ENCODE measurements around the gene DSTYK.
A peak's percentile ranks its signal among the peaks of the same experiment; 100 is the strongest.

The DSTYK gene

DNA sequence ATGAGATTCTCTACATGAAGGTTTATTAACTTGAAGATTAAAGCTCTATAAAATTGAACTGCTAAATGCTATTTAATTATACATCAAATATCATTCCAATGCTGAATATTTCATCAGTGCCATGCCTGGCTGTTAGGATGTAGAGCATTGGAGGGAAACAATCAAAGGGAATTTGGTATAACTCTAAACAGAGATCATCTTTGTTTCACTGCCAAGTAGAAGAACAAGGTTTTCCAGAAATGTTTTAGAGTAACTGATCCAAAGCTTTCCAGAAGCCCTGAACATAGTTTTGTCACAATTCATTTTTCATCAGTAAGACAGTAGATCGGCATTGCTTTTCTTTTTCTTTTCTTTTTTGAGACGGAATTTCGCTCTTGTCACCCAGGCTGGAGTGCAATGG, 5.9 kb upstream of the DSTYK start:
- no peak for DNase-seq (ENCODE audit: low read depth)

GRCh38 chr1:205216588-205216987, 5.1 kb upstream of the DSTYK start:
- DNase-seq (ENCODE audit: low read depth): no peak

- DNase-seq (ENCODE audit: low read depth): no peak
Measured at GRCh38 chr1:205214756-205215155, 3.3 kb upstream of the DSTYK start.

- no peak for DNase-seq (ENCODE audit: low read depth)
Measured at GRCh38 chr1:205211839-205212536, 486 bp upstream of the DSTYK start.

GRCh38 chr1:205210756-205211168, 740 bp downstream of the DSTYK start:
- peak; percentile 35 for DNase-seq (ENCODE audit: low read depth)

DNA sequence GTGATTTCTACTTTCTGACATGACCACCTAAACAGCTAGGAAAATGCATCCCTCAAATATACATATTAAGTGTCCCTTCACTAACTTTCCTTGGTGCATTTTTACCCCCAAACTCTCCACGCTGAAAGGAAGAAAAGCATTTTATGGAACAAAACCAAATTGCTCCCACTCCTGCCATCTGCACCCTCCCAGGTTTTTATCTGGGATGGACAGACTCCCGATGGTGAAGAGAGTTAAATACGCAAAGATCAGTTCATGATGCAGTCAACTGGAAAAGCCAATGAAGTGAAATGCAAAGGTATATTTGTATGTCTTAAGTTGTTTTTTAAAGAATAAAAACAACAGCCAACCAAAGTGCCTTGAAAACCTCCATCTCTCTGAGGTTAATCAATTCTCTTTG, 2.7 kb downstream of the DSTYK start:
- no peak for DNase-seq (ENCODE audit: low read depth)

GRCh38 chr1:205205055-205205454, 6.4 kb downstream of the DSTYK start:
- peak; percentile 16 for DNase-seq (ENCODE audit: low read depth)

- DNase-seq (ENCODE audit: low read depth): peak; percentile 64
Measured at GRCh38 chr1:205204552-205204951, 7.0 kb downstream of the DSTYK start.

DNA sequence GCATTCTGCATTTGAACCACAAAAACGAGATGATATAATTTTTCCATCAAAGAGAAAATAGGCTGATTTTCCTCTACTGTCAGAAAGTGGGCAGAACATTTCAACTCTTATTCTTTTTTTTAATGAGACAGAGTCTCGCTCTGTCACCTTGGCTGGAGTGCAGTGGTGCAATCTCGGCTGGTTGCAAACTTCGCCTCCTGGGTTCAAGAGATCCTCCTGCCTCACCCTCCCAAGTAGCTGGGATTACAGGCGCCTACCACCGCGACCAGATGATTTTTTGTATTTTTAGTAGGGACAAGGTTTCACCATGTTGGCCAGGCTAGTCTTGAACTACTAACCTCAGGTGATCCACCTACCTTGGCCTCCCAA, 11.6 kb downstream of the DSTYK start:
- no peak for DNase-seq (ENCODE audit: low read depth)

DNA sequence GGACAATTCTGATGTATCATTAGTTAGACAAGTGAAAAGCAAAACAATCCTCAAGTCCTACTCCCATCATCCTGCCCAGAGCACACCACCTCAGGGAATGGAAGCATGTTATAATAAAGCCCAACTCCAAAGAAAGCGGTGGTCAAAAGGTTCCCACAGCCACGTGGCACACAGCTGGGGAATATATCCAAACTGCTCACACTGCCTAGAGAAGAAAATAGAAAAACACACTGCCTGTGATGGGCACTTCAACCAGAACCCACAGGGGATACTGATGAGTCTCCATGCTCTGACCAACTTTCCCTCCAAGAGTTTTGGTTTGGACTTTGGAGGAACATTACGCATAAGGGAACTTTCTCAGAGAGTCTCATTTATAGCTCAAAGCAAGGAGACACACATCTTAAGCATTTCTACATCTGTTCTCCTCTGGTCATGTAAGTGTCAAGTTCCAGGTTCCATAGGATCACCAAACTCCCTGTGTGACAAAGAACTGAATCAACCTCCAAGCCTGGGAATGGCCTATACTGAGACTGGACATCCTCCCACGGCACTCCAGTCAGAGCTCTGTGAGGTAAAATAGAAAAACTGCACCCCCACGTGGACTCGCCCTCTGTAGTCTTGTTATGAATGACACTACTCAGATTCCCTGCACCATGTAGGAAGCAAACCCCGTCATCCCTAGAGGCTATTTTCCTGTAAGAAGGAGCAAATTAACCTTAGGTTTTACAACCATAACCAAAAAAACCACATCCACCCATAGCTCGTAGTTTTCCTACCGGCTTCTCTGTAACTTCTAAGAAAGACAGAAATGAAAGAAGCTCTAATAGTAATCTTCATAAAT, 12.2 kb downstream of the DSTYK start:
- peak; percentile 87 for DNase-seq (ENCODE audit: low read depth)

GRCh38 chr1:205192287-205192686, 19.2 kb downstream of the DSTYK start:
- no peak for DNase-seq (ENCODE audit: low read depth)

- DNase-seq (ENCODE audit: low read depth): no peak
Measured at GRCh38 chr1:205191622-205192021, 19.9 kb downstream of the DSTYK start.

DNA sequence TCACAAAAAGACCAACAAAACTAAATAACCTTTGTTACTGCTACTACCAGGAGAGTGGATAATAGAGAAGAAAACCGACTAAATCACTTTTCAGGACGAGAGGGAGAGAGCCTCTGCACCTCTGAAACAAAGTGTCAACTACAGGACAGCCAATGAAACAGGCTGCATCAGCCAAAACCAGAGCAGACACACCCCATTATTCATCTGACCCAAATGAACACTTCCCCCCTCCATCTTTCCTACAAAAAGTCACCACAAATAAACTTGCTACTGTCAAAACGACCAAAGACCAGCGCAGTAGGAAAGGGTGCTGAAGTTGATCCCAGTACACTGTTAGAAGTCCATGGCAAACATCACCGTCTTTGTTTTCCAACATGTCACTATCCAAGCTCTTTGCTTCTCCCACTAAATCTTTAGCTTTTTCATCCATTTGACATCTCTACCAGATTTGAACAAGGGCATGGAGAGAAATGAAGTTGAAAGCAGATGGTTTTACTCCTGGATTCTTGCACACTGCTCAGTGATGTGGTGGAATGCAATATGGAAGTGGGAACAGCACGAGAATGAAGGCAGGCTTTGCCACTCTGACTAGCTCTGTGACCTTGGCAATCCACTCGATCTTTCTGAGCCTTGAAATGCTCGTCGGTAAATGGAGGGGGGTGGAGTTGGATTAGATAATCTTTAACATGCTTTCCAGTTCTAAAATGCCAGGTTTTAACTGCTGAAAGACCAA, 20.5 kb downstream of the DSTYK start:
- DNase-seq (ENCODE audit: low read depth): peak; percentile 41

DNA sequence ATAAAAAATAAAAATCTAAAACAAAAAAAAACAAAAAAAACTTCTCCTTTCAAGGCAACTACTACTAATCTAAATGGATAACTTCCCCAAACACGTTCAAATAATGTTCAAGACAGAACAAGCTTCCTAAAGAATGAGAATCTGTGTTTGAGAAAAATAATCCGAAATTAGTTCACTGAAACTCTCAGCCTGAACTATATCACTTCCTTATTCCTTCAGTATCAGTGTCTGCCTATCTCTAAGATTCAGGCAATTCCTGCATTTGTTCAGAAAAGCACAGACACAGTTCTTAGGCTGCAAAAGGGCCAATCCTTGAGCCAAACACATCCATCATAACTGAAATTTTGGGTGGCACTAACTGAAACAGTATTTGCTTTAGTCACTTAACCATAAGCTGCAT, 22.4 kb downstream of the DSTYK start:
- DNase-seq (ENCODE audit: low read depth): no peak

GRCh38 chr1:205188596-205188995, 22.9 kb downstream of the DSTYK start:
- DNase-seq (ENCODE audit: low read depth): no peak

GRCh38 chr1:205188098-205188497, 23.4 kb downstream of the DSTYK start:
- DNase-seq (ENCODE audit: low read depth): no peak

DNA sequence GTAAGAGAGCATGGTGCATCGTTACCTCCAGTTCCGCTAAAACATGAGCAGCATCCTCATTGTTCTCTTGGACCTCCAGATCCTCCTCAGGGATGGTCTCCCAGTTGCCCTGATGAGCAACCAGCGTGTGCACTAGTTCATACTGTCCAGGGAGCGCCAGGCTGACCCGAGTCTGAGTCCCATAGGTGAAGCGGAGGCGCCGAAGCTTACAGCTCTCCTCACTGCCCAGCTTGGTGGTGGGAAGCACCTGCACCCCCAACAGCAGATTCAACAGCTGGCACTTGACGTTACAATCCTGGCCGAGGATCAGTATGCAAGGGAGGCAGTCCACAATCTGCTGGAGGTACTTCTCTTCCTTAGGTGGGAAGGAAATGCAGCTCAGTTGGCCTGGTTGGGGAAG, 24.1 kb downstream of the DSTYK start:
- no peak for DNase-seq (ENCODE audit: low read depth)

DNA sequence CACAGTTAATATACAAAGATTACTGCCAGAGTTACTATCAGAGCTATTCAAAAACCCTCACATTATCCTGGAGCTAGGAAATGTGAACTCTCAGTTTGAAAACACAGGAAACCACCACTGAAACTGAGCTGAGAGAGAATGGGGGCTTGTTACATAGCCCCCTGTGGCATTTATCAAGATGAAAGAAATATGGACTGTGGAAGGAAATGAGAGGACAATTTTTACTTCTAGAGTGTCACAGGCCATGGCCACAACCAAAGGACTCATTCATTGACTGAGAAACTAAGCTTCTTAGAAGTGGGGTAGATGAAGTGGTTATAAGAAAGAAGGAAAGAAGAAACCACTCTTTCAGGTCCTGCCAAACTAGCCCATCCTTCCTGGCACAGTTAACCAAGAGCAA, 25.3 kb downstream of the DSTYK start:
- DNase-seq (ENCODE audit: low read depth): no peak

- DNase-seq (ENCODE audit: low read depth): peak; percentile 35
Measured at GRCh38 chr1:205183676-205184335, 27.7 kb downstream of the DSTYK start.

DNA sequence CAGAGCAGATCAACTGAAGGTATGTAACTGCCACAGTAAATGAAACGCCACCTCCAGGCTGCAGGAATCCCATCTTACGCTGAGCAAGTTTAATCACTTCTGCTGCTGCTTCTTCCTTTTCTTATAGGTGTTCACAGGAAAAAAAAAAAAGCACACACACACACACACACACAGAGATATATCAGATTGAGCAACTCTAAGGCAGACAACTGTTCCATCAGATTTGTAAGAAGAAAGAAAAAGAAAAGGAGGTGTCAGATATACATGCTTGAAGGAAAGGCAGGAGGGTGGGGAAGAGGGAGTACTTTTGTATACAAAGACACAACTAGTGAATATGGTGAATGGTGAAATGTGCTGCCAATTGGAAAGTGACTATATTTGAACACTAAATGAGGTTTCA, 28.6 kb downstream of the DSTYK start:
- no peak for DNase-seq (ENCODE audit: low read depth)

DNA sequence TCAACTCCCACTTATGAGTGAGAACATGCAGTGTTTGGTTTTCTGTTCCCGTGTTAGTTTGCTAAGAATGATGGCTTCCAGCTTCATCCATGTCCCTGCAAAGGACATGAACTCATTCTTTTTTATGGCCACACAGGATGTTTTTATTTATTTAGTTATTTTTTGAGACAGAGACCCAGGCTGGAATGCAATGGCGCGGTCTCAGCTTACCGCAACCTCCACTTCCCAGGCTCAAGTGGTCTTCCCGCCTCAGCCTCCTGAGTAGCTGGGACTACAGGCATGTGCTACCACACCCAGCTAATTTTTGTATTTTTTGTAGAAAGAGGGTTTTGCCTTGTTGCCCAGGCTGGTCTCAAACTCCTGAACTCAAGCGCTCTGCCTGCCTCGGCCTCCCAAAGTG, 31.2 kb downstream of the DSTYK start:
- DNase-seq (ENCODE audit: low read depth): peak; percentile 72

DNA sequence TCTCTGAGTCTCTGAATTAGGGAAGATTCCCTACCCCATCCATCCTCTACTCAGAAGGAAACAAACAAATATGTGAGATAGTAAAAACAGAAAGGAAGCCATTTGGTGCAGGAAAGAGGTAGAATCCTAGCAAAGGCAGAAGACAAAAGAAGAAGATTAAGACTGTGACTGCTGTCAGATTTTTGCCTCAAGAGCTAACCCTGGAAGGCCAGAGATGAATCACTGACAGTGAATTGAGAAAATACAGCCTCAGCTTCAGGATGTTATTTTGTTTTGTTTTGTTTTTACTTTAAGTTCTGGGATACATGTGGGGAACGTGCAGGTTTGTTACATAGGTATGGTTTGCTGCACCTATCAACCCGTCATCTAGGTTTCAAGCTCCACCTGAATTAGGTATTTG, 31.7 kb downstream of the DSTYK start:
- DNase-seq (ENCODE audit: low read depth): peak; percentile 57

All from EH (cell line).